ENCODE data around the gene RCN2.

Gene RCN2

GRCh38 chr15:76994971-76995945 is 63.7 kb downstream of the RCN2 start, which contains the start of gene PSTPIP1:
PSTPIP1 (plus strand) TSS chr15:76995126; CDS start chr15:76995574, 448 bp downstream.
- peak in 2 of 3 experiments; percentile 16 to 26 for DNase-seq

GRCh38 chr15:76996076-76996525 is 64.6 kb downstream of the RCN2 start:
- DNase-seq, result no peak

- DNase-seq, result no peak
Measured at GRCh38 chr15:76996526-76997401, 65.2 kb downstream of the RCN2 start.

- peak in 1 of 3 experiments; percentile 19 for DNase-seq
Measured at GRCh38 chr15:76998663-76999285, 67.2 kb downstream of the RCN2 start.

GRCh38 chr15:76999996-77000395 is 68.4 kb downstream of the RCN2 start:
- DNase-seq, result no peak

- peak in 2 of 3 experiments; percentile 60 to 85 for DNase-seq
Measured at GRCh38 chr15:77001351-77001750, 69.8 kb downstream of the RCN2 start.

GRCh38 chr15:77001966-77002365 is 70.4 kb downstream of the RCN2 start:
- no peak for DNase-seq

- no peak for DNase-seq
Measured at GRCh38 chr15:77002436-77002835, 70.9 kb downstream of the RCN2 start.

GRCh38 chr15:77002954-77003912 is 71.7 kb downstream of the RCN2 start:
- DNase-seq, result no peak

All from NCI-H1417 (cell line).